SH-SY5Y (cell line): Measurements from ENCODE around the gene HAUS5.

Experiments used
- GATA2 ChIP-seq: IDR thresholded peaks from 2 replicates; pipeline ENCODE4 v1.6.1; 2011; ENCODE audit warnings: mild to moderate bottlenecking, low read depth, low read length
- GATA3 ChIP-seq: IDR thresholded peaks from 2 replicates; pipeline ENCODE4 v1.6.1; 2011; ENCODE audit warnings: low read depth, mild to moderate bottlenecking, low read length, moderate library complexity

DNA sequence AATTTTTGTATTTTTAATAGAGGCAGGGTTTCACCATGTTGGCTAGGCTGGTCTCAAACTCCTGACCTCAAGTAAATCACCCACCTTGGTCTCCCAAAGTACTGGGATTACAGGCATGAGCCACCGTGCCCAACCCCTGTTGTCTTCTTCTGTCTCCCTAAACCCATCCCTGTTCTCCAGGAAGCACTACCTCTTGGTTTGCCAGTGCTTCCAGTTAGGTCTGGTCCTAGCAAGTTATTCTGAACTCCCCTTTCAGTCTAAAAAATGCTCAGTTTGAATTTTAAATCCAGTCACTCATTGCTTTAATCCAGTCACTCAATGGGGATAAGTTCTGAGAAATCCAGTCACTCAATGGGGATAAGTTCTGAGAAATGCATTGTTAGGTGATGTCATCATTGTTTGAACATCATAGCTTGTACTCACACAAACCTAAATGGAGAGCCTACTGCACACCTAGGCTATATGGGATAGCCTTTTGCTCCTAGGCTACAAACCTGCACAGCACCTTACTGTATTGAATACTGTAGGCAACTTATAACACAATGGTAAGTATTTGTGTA lies 41.0 kb upstream of the HAUS5 start:
- TF ChIP-seq GATA2 = no peak
- no peak for TF ChIP-seq GATA3
